Glomerular visceral epithelial cell (primary cell): ENCODE measurements around the gene ITGA11.

Source experiments
- DNase-seq: peaks from one replicate; pipeline ENCODE4 v3.0.0-alpha.2; 2016; ENCODE audit errors: extremely low spot score

The ITGA11 gene

DNA sequence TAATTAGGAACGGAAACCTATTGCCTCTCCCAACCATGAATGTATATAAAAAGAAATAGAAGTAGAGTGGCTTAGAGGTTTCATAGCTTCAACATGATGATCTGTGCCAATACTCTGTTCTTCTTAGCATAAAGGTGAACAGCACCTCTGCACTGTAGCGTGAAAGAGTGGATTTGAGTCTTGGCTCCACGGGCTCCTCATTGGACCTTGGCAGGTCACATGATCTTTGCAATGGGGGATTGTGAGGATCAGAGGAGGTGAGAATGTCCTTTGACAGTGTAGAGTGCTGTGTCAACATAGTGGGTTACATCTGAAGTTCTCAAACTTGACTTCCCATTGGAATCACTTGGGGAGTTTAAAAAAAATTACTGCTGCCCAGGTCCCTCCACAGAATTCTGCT is 103.0 kb downstream of the ITGA11 start:
- DNase-seq: no peak

DNA sequence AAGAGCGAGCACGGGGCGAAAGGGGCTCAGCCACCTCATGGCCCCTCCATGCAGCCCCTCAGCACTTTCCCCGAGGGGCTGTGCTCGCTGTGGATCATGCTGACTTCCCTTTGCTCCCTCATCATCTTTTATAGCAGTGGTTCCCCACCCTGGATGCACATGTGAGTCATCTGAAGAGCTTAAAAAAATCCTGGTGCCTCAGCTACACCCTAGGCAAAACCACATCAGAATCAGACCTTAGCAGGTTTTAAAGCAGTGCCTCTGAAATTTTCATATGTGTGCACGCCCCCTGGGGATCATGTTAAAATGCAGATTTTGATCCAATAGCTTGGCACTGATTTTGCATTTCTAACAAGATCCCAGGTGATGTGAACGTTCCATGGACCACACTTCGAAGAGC is 103.5 kb downstream of the ITGA11 start:
- no peak for DNase-seq

DNA sequence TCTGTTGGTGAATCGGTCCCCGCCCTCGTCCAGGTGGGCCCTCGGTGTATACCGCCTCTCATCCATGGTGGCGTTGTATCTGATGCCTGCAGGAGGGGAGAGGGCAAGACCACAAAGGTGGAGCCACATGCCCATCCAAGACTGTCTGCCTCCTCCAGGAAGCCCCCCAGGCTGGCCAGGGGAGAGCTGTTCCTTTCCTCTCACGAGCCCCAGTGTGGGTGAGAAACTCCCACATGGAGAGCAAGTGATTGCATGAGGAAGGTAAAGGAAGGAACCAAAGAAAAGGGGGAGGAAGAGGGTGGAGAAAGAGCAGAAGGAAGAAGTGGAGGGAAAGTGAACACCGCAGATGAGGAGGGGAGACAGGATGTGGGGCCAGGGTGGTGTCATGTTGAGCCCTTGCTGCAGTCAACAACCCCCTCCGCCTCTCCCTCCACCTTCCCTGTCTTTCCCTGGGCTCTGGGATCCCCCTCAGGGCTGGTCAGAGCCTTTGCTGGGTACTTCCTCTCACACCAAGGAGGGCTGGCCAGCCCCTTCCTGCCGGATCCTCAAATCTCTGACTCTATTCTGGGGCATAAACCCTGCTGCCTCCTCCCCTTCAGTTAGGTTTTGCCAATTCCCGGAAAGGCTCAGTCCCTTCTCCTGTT is 105.1 kb downstream of the ITGA11 start:
- DNase-seq: no peak

DNA sequence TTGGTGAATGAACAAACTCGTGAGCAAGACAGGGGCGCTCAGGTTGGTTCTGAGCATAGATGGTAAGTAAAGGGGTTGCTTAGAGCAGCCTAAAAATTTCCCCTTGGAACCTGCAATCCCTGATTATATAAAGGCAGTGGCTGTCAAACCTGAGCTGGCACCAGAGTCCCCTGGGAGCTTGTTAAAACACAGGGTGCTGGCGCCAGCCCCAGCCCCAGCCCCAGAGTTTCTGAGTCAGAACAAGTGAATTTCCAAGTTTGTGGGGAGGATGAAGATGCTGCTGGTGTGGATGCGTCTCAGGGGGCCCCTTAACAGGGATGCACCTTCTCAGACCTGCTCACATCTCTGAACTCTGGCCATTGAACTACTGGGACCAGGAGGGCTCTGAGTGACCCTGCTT is 106.2 kb downstream of the ITGA11 start:
- no peak for DNase-seq

DNA sequence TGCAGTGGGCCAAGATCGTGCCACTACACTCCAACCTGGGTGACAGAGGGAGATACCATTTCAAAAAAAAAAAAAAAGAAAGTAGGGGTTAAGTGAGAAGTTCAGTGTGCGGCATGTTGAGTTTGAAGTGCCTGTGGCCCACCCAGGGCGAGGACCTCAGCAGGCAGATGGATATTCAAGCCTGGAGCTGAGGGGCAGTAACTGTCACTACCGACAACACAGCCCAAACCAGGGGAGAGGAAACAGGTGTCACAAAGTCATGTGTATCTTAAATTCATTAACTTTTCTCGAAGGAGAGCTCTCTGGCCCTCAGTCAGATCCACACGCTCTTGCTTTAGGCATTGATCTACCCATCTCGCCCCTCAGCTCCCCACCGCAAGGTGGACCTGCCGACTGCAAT is 109.2 kb downstream of the ITGA11 start:
- DNase-seq: no peak

DNA sequence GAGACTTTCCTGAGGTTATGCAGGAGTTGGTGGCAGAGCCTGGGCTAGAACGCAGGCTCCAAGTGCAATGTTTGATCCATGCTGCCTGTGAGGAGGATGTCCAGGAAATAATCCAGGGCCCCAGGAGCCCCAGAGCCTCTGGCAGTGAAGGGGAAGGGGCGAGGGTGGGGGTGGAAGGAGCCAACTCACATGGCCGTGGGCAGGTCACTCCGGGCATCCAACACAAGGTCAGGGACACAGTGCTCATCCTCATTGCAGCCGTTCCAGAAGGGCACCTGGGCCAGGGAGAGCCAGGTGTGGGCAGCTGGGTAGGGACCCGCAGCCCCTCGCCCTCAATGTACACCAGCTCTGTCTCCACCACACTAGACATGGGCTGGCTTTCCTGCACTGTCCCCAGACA is 110.7 kb downstream of the ITGA11 start:
- DNase-seq: no peak

DNA sequence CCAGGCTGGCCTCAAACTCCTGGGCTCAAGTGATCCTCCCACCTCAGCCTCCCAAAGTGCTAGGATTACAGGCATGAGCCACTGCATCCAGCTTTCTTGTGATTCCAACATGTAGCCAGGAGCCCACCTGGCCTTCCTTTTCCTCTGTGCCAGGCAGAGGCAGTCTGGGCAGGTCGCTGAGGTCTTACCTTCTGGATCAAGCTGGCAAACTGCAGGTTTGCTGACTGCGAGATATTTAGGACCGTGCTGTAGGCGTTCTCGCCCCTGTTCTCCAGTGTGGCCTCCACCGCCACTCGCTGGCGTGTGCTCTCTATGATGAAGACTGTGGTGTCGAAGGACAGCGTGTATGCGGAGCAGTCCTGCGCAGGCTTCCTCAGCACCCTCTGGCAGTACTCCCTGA is 112.0 kb downstream of the ITGA11 start:
- DNase-seq: no peak

DNA sequence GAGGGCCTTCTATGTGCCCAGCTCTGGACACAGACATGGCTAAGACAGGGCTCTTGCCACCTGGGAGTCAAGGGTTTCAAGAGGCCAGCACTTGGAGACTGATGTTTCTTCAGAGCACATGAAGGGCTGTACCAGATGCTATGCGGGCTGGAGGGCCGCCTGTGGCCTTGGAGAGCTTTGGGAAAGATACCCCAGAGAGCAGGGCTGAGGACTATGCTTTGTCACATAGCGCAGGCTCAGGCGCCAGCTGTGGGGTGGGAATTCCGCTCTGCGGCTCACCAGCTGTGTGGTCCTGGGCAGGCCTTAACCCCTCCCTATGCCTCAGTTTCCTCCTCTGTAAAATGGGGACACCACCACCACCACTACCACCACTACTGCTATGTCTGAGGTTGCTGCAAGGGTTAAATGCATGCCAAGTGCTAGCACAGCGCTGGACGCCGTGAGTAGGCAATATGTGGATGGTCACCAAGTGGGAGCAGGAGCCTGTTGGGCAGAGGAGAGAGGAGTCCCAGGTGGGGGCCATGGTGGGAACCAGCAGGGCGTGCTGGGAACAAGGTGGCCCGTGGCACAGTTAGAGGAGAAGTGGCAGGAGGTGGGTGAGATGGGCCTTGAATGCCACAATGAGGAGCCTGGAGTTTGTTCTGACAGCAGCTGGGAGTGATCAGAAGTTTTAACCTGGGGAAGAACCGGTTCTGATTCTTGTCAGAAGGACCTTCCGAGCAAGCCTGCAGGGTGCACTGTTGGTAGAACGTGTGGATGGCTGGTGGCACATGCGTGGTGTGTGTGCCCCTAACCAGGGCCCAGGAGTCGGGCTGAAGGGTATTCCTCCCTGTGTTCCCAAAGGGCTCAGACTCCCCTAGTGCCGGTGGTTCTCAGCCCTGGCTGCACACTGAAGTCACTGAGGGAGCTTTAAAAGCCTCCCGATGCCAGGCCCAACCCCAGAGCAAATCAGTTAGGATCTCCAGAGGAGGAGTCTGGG is 112.7 kb downstream of the ITGA11 start:
- DNase-seq: no peak

DNA sequence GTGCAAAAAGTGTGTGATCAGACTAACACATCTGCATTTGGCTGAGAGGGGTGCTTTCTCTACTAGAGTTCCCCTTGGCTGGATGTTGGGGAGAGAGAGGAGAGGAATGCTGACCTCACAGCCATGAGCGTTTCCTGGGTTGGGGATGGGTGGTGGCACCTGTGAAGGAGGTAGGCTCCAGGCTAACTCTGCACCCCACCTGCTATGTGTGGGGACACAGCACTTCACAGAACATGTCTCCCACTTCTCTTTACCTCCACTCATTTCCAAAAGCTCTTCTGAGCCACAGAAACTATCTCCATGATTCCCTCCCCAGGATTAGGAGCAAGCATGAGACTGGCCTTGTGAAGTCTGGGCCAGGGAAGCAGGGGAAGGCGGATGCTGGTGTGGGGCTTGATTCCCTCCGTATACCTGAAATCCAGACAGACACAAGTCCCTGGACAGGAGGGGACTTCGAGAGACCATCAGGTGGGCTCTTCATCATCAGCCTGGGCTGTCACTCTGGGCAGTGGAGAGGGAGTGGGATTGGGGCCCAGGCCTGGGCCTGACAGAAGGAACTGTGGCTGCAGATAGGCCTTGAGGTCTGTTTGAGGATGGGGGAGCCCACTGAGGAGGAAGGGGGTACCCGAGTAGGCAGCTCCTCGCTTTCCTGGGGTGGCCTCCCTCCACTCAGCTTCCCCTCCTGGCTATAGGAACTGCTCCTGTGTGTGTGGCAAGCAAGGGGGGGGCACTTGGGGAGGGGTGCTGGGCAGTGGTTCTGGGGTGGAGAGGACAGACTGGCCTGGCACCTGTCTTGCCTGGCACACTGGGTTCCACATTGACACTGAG is 113.7 kb downstream of the ITGA11 start:
- DNase-seq: no peak

DNA sequence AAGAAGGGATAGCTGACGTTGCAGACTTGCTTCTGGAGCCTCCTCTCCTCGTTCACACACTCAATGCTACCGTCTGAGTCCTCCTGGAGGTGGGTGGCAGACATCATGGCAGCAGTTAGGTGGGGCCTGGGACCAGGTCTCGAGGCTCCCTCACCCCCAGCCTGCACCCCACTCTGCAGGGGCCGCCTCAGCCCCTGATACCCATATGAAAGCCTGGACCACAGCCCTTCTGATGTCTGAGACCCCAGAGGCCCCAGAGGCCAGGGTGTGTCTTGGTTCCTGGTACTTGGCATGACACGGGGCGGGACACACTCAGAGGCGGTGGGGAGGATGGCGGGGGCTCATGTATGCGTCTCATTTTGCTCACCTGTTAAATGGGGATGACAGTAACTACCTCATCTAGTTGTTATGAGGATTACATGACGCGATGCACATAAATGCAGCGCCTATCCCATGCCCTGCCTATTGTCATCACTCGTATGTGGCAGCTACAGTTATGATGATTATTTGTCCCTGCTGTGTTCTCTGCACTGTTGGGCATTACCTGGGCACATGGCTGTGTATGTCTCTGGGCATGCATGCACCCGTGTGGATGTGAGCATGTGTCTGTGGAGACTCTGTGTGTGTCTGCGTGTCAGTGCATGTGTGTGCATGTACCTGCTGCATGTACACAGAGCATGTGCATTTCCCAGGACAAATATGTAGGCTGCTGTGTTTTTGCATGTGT is 114.5 kb downstream of the ITGA11 start:
- DNase-seq: no peak

DNA sequence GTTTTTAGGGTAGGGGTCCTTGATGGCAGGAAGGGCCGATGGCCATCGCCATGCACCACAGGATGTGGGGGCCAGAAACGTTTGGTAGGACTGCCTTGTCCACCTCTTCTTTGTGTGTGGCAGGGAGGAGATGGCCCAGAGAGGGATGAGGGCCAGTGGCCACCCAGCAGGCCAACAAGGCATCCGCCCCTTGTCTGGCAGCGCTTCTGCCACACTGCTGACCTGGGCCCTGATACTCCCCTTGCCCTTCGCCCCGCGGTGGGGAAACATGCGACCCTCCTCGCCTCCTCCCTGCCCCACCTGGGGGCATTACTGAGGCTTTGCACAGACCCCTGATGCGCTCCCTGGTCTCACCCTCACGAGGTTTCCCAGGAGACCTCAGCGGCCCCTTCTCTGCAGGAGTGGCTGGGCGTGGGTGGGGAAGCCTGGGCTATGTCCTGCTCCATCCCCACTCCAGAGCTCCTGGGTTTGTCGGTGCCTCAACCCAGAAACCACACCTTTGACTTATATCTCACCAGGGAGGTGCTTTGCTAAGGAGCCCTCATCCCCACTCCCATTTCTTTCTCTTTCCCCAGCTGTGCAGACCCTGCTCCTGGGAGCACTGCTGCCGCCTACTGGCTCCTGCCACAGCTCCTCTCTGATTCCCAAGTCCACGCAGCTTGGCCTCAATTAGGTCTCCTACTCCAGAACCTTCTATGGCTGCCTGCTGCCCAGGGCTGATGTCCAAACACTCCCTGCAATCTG is 115.7 kb downstream of the ITGA11 start:
- no peak for DNase-seq

DNA sequence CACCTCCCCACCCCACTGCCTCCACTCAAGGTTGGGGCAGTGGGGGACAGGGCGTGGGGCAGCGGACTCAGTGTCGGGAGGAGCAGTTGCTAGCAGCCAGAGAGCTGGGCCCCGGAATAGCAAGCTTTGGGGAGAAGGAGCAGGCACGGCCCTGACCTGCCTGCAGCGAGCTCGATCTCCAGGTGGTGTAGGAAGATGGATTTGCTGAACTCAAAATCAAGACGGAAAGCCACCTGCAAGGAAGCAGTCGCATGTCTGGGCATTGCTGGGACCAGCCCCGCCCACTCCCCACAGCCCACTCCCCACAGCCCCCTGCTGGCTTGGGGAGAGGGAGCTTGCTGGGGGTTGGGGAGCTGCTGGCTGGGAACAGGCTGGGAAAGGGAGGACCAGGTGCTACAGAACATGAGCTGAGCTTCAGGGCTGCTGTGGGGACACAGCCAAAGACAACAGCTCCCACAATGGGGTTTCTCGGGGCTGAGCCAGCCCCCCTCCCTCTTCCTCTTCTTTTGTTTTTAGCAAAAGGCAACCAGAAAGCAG is 116.4 kb downstream of the ITGA11 start:
- no peak for DNase-seq

DNA sequence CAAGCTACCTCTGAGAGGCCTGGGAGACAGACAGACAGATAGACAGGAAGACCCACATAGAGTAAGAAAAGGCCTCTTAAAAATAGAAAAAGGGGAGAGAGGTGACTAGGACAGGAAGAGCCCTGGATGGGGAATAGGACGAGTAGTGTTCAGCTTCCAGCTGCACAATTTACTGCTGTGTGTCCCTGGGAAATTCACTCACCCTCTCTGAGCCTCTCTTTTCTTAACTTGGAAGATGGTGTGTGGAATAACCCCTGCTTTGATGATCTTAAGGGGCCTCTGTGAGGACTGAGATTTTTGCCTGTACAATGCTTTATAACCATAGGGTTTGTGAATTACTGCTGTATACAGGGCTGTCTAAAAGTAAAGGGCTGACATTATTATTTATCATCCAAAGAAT is 116.9 kb downstream of the ITGA11 start:
- DNase-seq: no peak

DNA sequence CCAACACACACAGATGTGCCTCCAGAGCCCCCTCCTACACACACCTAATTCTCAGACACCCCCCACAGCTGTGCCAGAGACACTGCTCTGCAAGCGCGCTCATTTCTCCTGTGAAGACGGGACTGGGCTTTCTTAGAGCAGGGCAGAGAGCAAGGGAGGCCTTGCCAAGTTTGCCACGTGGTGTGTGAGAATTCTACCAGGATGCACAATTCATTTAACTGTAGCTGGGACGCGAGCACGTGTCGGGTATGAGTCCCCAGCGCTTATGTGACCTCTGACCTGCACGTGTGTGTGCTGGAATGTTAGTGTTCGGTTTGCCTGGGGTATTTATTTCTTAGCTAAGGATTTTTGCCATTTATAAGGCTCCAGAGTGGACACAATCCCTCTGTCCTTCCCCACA is 117.4 kb downstream of the ITGA11 start:
- DNase-seq: no peak

DNA sequence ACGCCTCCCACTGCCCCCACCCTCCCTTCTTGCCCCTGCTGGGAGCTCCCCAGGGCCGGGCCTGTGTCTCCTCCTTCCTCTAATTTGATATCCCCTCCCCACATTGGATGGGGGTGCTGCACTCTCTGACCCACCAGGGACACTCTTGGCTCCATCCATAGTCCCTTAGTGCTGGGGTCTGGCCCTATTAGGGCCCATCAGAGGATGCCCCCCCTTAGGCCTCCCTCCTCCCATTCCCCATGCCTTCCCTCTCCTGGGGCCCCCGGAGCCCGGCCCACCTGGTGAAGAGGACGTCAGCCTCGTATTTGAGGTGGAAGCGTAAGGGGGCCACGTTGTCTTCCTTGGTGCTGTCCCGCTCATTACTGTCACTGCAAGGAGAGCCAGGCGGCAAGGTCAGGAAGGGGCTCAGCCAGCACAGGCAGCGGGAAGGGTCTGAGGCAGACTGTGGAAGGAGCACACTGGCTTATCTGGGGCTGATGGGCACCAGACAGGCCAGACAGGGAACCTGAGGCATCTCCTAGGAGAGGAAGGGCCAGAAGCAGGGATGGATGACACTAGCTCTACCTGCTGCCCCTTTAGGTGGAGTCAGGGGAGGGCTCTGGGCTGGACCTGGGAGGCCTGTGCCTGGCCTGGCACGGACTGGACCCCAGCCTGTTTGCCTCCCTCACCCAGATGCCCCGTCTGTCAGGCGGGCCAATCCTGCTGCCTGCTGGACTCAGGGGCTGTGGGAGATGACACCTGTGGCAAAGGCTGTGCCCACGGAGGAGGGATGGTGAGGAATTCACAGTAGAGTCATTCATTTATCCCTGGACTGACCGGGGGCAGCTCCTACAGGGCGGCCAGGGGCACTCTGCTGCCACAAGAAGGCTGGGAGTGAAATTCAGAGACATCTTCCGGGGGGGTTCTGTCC is 118.2 kb downstream of the ITGA11 start:
- DNase-seq: no peak

DNA sequence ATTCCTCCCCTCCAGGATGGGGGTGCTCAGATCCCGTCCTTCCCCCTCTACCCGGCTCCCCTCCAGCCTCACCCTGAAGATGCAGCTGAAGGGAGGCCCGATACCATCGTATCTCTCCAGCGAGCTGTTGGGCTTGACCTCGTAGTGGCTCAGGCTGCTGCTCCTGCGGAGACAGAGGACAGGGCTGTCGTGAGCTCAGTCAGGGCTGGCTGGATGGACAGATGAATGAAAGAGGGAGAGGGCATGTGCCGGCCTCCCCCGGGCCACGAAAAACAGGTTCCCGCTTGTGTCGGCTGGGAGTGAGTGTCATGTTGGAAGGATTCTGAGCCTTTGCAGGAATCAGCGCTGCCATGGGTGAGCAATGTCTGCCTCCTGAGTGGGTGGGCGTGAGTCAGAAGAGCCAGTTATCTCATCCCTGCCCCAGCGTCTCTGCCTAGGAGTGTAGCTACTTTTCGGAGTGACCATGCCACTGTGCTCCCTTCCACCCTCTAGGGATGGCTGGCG is 119.2 kb downstream of the ITGA11 start:
- DNase-seq: no peak

DNA sequence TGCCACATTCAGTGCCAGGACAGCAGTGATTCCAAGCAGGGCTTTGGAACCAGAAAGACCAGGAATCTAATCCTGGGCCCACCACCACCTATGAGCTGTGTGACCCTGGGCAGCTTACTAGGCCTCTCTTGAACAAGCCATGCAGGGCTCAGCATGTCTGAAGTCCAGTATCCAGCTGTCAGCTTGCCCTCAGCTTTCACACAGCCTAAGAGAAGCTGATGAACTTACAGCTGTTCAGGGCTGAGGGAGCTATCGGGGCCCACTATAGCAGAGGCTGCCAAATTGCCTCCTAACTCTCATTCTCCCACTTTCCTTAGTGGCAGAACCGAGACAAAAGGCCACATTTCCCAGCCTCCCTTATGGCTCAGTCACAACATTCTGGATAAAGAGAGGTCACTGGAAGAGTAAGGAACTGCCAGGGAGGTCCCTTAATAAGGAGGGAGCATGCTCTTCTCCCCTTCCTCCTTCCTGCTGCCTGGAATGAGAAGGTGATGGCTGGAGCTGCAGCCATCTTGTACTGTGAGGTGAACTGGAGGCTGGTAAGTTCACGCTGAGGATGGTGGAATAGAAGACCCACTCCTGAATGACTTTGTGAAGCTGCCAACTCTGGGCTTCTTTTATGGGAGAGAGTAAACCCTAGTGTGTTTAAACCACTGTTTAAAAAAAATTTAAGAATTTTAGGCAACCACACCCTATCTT is 120.0 kb downstream of the ITGA11 start:
- no peak for DNase-seq

DNA sequence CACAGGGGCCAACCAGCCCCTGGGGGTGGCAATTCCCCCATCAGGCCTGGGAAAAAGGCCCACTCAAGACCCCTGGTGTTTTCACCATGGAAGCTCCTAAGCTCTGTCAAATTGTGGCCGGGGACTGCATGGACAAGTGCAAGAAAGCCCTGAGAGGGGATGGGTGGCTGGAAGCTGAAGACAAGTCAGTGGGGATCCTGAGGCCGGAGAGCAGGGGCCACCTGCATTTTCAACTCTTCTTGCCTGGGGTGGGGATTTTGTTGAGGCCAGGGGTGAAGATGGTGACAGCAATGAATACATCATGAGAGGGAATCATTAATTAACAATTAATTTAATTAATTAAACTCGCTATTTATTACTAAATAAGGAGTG is 120.5 kb downstream of the ITGA11 start:
- DNase-seq: no peak
